ENCODE data around the gene PAF1. TPM values are rescaled to one million over a fixed set of nuclear protein-coding genes. Genes with fewer than 3 reads are reported as not detected.
A peak's percentile ranks its signal among the peaks of the same experiment; 100 is the strongest.

The PAF1 gene
- polyA plus RNA-seq, 1 donor (not counting 4 experiments of a cell fraction or from before 2014, with no cell fraction given) = 39.4 TPM

DNA sequence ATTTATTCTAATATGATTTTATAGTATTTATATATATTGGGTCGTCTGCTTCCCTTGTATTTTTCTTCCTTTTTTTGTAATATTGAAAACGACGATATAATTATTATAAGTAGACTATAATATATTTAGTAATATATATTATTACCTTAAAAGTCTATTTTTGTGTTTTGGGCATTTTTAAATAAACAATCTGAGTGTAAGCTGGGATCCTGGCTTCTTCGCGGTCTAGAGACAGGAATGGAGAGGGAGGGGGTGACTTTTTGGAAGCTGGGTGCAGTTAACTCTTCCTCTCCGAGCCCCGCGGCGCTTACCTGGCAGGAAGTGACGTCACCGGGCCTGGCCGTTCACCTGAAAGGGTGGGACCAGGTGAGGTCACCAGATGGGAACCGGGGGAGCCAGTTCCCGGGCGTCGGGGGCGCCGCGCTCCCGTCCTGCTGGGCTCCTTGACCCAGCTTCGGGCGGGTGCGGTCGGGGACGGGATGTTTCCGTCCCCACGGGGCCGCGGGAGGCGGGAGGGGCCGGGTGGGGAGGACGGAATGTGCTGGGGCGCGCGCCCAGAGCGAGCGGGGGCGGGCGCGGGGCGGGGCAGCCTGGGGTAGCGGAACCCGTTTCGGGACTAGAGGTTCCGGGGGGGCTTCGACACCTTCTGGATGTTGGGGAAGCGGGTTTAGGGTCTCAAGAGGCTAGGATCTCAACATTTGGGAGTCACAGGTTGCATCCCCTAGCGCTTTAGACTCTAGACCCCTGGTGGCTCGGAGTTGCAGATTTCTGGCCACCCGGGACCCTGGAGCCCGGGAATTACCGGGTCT, 18.5 kb upstream of the PAF1 start:
- no peaks in the 10 kb centered on the region for H3K9me1 ChIP-seq (ENCODE audit: control insufficient read depth, extremely low read depth, insufficient read depth, low read length)
- peak overlapping the region; percentile 75 to 85 (median 81) for H3K4me3 ChIP-seq (ENCODE audit: control insufficient read depth in 2 of 3, extremely low read depth in 1 of 3, insufficient read depth in 2 of 3, low read depth in 1 of 3, low read length in 3 of 3)
- peak overlapping the region; percentile 93 for H3K9ac ChIP-seq (ENCODE audit: control insufficient read depth, extremely low read depth, insufficient read depth, low read length)
- no peaks in the 10 kb centered on the region for H3K27me3 ChIP-seq (ENCODE audit: control insufficient read depth, extremely low read depth, insufficient read depth, low read length)
- peaks cover 24% of the 10 kb centered on the region for H3K79me2 ChIP-seq (ENCODE audit: control insufficient read depth, insufficient read depth, low read length)
- dilution Hi-C loops (cut with MboI; ENCODE audit: extremely low pct_ligation_motif_present, low sequenced_read_pairs) = no loop called here
- peaks cover 24% of the 10 kb centered on the region for H3K4me1 ChIP-seq (ENCODE audit: control insufficient read depth, extremely low read depth, insufficient read depth, low read length)
- no peaks in the 10 kb centered on the region for H3K9me3 ChIP-seq (ENCODE audit: control insufficient read depth, low read depth, low read length)
- H3K36me3 ChIP-seq (ENCODE audit: control insufficient read depth in 2 of 2, extremely low read depth in 1 of 2, insufficient read depth in 2 of 2, low read length in 2 of 2) = peaks cover 6 to 14% of the 10 kb centered on the region in 2 experiments
- H2AFZ ChIP-seq (ENCODE audit: control insufficient read depth, low read length) = no peak overlapping the region
- peak overlapping the region; percentile 88 for H3K4me2 ChIP-seq (ENCODE audit: control insufficient read depth, extremely low read depth, insufficient read depth, low read depth, low read length)
- peaks cover 4% of the 10 kb centered on the region for H4K20me1 ChIP-seq (ENCODE audit: control insufficient read depth, extremely low read depth, insufficient read depth, low read length)
- H3K27ac ChIP-seq (ENCODE audit: control insufficient read depth, insufficient read depth, low read length) = peak overlapping the region; percentile 88
- TF ChIP-seq EZH2 (IDR thresholded peaks at IDR 0.05; ENCODE audit: low read length) (no peak), CTCF (optimal IDR thresholded peaks at IDR 0.05 in 1 of 3, IDR thresholded peaks at IDR 0.05 in 1 of 3, conservative IDR thresholded peaks at IDR 0.05 in 1 of 3; ENCODE audit: extremely low read depth in 1 of 3, insufficient read depth in 2 of 3, low read length in 3 of 3) (no peak)
- no peak for FAIRE-seq
- DNase-seq (ENCODE audit: low read depth, low spot score) = no peak

GRCh38 chr19:39408392-39409207, 17.7 kb upstream of the PAF1 start:
- TF ChIP-seq CTCF (optimal IDR thresholded peaks at IDR 0.05 in 1 of 3, IDR thresholded peaks at IDR 0.05 in 1 of 3, conservative IDR thresholded peaks at IDR 0.05 in 1 of 3; ENCODE audit: extremely low read depth in 1 of 3, insufficient read depth in 2 of 3, low read length in 3 of 3) (no peak), EZH2 (IDR thresholded peaks at IDR 0.05; ENCODE audit: low read length) (no peak)
- Histone ChIP-seq H3K36me3 (ENCODE audit: control insufficient read depth in 2 of 2, extremely low read depth in 1 of 2, insufficient read depth in 2 of 2, low read length in 2 of 2) (peaks cover 6 to 14% of the 10 kb centered on the region in 2 experiments), H3K27ac (ENCODE audit: control insufficient read depth, insufficient read depth, low read length) (peak overlapping the region; percentile 88), H2AFZ (ENCODE audit: control insufficient read depth, low read length) (no peak overlapping the region), H3K27me3 (ENCODE audit: control insufficient read depth, extremely low read depth, insufficient read depth, low read length) (no peaks in the 10 kb centered on the region), H3K79me2 (ENCODE audit: control insufficient read depth, insufficient read depth, low read length) (peaks cover 23% of the 10 kb centered on the region), H3K4me2 (ENCODE audit: control insufficient read depth, extremely low read depth, insufficient read depth, low read depth, low read length) (peak overlapping the region; percentile 88), H3K4me1 (ENCODE audit: control insufficient read depth, extremely low read depth, insufficient read depth, low read length) (peaks cover 23% of the 10 kb centered on the region), H4K20me1 (ENCODE audit: control insufficient read depth, extremely low read depth, insufficient read depth, low read length) (peaks cover 4% of the 10 kb centered on the region), H3K9ac (ENCODE audit: control insufficient read depth, extremely low read depth, insufficient read depth, low read length) (peak overlapping the region; percentile 93), H3K9me1 (ENCODE audit: control insufficient read depth, extremely low read depth, insufficient read depth, low read length) (no peaks in the 10 kb centered on the region), H3K4me3 (ENCODE audit: control insufficient read depth in 2 of 3, extremely low read depth in 1 of 3, insufficient read depth in 2 of 3, low read depth in 1 of 3, low read length in 3 of 3) (peak overlapping the region; percentile 75 to 85 (median 81)), H3K9me3 (ENCODE audit: control insufficient read depth, low read depth, low read length) (no peaks in the 10 kb centered on the region)
- dilution Hi-C loops (cut with MboI; ENCODE audit: extremely low pct_ligation_motif_present, low sequenced_read_pairs) = no loop called here
- DNase-seq (ENCODE audit: low read depth, low spot score) = no peak
- FAIRE-seq = no peak

Data from keratinocyte (primary cell).